Thyroid gland (tissue), 4 donors: ENCODE measurements around the gene MB21D2.

Source experiments
- CTCF ChIP-seq, 6 experiments: fragments of 200-600 bp in 3 of 6; fragments of 450-650 bp in 3 of 6; sonication (generic) in 3 of 6; IDR thresholded peaks; one replicate each; pipeline ENCODE4 v1.5.1; 2016 to 2019; ENCODE audit warnings: antibody characterized with exemption in 6 of 6, mild to moderate bottlenecking in 2 of 6, inconsistent platforms in 1 of 6, moderate library complexity in 1 of 6
- POLR2A ChIP-seq, 2 donors: fragments of 450-650 bp; IDR thresholded peaks; one replicate each; pipeline ENCODE4 v1.6.1; 2017; ENCODE audit warnings: antibody characterized with exemption in 2 of 2, mild to moderate bottlenecking in 2 of 2, moderate library complexity in 1 of 2

DNA sequence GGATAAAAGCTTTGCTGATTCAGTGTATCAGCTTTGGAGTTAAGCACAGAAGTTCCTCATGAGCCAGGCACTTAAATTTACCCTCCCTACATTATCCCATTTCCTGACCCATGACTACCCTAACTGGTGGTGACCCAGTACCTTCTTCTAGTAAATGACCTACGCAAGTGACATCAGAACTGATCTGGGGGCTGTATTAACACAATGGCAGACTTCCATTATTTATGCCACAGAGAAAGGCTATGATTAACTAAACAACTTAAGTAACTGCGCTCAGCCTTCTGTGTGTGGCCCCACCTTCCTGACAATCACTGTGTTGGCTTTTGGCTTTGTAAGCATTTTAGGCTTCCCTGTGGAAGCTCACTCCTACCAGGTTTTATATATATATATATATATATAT, 1.9 kb downstream of the MB21D2 start:
- no peak for TF ChIP-seq CTCF (IDR thresholded peaks at IDR 0.05)
- TF ChIP-seq POLR2A (IDR thresholded peaks at IDR 0.05) = no peak
